WTC11 (cell line): ENCODE measurements around the gene RNF7. TPM values are rescaled to one million over a fixed set of nuclear protein-coding genes. Genes with fewer than 3 reads are reported as not detected.

Source experiments
- ATAC-seq: fragments of 200-7000 bp; cut with Tn5 transposase; 2 replicates; pipeline ENCODE4 v1.10.0; 2021; ENCODE audit warnings: mild to moderate bottlenecking, moderate library complexity
- CTCF ChIA-PET: fragments of 300-600 bp; sonication (Branson Sonifier 250); formaldehyde crosslinking; loops from one replicate; lab custom pipeline; 2021; ENCODE audit warnings: antibody characterized with exemption; lab: Charles Lee
- POLR2A ChIA-PET: fragments of 350-600 bp; sonication (Branson Sonifier 250); formaldehyde crosslinking; loops from one replicate; lab custom pipeline; 2021; ENCODE audit warnings: antibody characterized with exemption; lab: Charles Lee
- DNase-seq: peaks from one replicate; pipeline ENCODE4 v3.0.0; 2021; ENCODE audit warnings: low spot score
- H3K27ac Mint-ChIP-seq: 2 replicates; pipeline ENCODE4 v1.8.0; 2021; ENCODE audit warnings: mixed read lengths
- H3K27me3 Mint-ChIP-seq: 2 replicates; pipeline ENCODE4 v1.8.0; 2021; ENCODE audit warnings: low read depth, mild to moderate bottlenecking, moderate library complexity, mixed read lengths
- H3K36me3 Mint-ChIP-seq: 2 replicates; pipeline ENCODE4 v1.8.0; 2021; ENCODE audit warnings: mixed read lengths
- H3K4me1 Mint-ChIP-seq: 2 replicates; pipeline ENCODE4 v1.8.0; 2022; ENCODE audit warnings: mixed read lengths
- H3K4me3 Mint-ChIP-seq: 2 replicates; pipeline ENCODE4 v1.8.0; 2021; ENCODE audit warnings: mild to moderate bottlenecking, moderate library complexity, mixed read lengths
- H3K9me3 Mint-ChIP-seq: 2 replicates; pipeline ENCODE4 v1.8.0; 2021; ENCODE audit warnings: mixed read lengths
- ATF2 ChIP-seq: sonication (generic); formaldehyde crosslinking; IDR thresholded peaks from 2 replicates; pipeline ENCODE4 v1.8.1; 2022; ENCODE audit warnings: low read depth, missing genetic modification reagents, borderline replicate concordance
- CTCF ChIP-seq: fragments of 200-600 bp; IDR thresholded peaks from 2 replicates; pipeline ENCODE4 v1.8.0; 2022; ENCODE audit warnings: antibody characterized with exemption
- E2F4 ChIP-seq: sonication (generic); formaldehyde crosslinking; IDR thresholded peaks from 2 replicates; pipeline ENCODE4 v1.8.1; 2022; ENCODE audit warnings: low read depth, mild to moderate bottlenecking, moderate library complexity, missing genetic modification reagents, borderline replicate concordance
- ETV6 ChIP-seq: sonication (generic); formaldehyde crosslinking; IDR thresholded peaks from 2 replicates; pipeline ENCODE4 v1.8.1; 2022; ENCODE audit warnings: mild to moderate bottlenecking, missing genetic modification reagents
- FOXJ3 ChIP-seq: sonication (generic); formaldehyde crosslinking; IDR thresholded peaks from 2 replicates; pipeline ENCODE4 v1.9.0; 2021; ENCODE audit warnings: missing genetic modification reagents, mild to moderate bottlenecking, borderline replicate concordance
- FOXK1 ChIP-seq: sonication (generic); formaldehyde crosslinking; IDR thresholded peaks from 2 replicates; pipeline ENCODE4 v1.8.0; 2022; ENCODE audit warnings: mild to moderate bottlenecking, moderate library complexity, missing genetic modification reagents
- FOXP1 ChIP-seq: sonication (generic); formaldehyde crosslinking; IDR thresholded peaks from 2 replicates; pipeline ENCODE4 v1.8.0; 2022; ENCODE audit warnings: missing genetic modification reagents, mild to moderate bottlenecking, moderate library complexity, borderline replicate concordance
- GRHL2 ChIP-seq: fragments of 250-450 bp; sonication (Bioruptor Pico); IDR thresholded peaks from 2 replicates; pipeline ENCODE4 v1.8.0; 2022; ENCODE audit warnings: mild to moderate bottlenecking, moderate library complexity; ENCODE audit not compliant: insufficient replicate concordance, severe bottlenecking
- MAX ChIP-seq: sonication (generic); formaldehyde crosslinking; IDR thresholded peaks from 2 replicates; pipeline ENCODE4 v1.8.0; 2022; ENCODE audit warnings: mild to moderate bottlenecking, missing genetic modification reagents
- MXD4 ChIP-seq: fragments of 250-450 bp; sonication (Bioruptor Pico); IDR thresholded peaks from 2 replicates; pipeline ENCODE4 v1.8.0; 2021; ENCODE audit warnings: mild to moderate bottlenecking, moderate library complexity, borderline replicate concordance
- NFYB ChIP-seq: sonication (generic); formaldehyde crosslinking; conservative IDR thresholded peaks from 2 replicates; pipeline ENCODE4 v1.8.0; 2022; ENCODE audit warnings: low read depth, missing genetic modification reagents
- NR2C2 ChIP-seq: sonication (generic); formaldehyde crosslinking; IDR thresholded peaks from 2 replicates; pipeline ENCODE4 v1.8.0; 2022; ENCODE audit warnings: mild to moderate bottlenecking, missing genetic modification reagents
- ZBTB21 ChIP-seq: sonication (generic); formaldehyde crosslinking; IDR thresholded peaks from 2 replicates; pipeline ENCODE4 v1.8.1; 2023; ENCODE audit warnings: mild to moderate bottlenecking, missing genetic modification reagents, borderline replicate concordance
- ZNF138 ChIP-seq: sonication (generic); formaldehyde crosslinking; conservative IDR thresholded peaks from 2 replicates; pipeline ENCODE4 v1.8.1; 2022; ENCODE audit warnings: mild to moderate bottlenecking, moderate library complexity, missing genetic modification reagents
- ZNF416 ChIP-seq: fragments of 250-450 bp; sonication (Bioruptor Pico); IDR thresholded peaks from 2 replicates; pipeline ENCODE4 v1.9.0; 2021; ENCODE audit warnings: mild to moderate bottlenecking, inconsistent platforms
- ZSCAN18 ChIP-seq: fragments of 250-450 bp; sonication (Bioruptor Pico); IDR thresholded peaks from 2 replicates; pipeline ENCODE4 v2.1.2; 2022; ENCODE audit warnings: mild to moderate bottlenecking, moderate library complexity
- total RNA-seq: library from RNA; stranded (reverse); gene quantifications from 3 replicates; pipeline ENCODE4 v1.2.3, GENCODE V29; 2021

RNF7 gene
- total RNA-seq, 1 experiment from 2014 or later: 133 TPM

GRCh38 chr3:141714671-141715070, 23.4 kb upstream of the RNF7 start:
- H3K4me3 Mint-ChIP-seq: no peak overlapping the region
- DNase-seq (no peak), ATAC-seq (no peak)
- H3K36me3 Mint-ChIP-seq: peaks cover 15% of the 10 kb centered on the region
- H3K9me3 Mint-ChIP-seq: peaks cover 23% of the 10 kb centered on the region
- CTCF ChIA-PET: no interaction called here
- H3K4me1 Mint-ChIP-seq: no peaks in the 10 kb centered on the region
- no peak overlapping the region for H3K27ac Mint-ChIP-seq
- no peak for TF ChIP-seq FOXP1 (CRISPR knock-in tag)
- no peak for TF ChIP-seq ZBTB21
- no peak for TF ChIP-seq FOXK1 (CRISPR knock-in tag)
- TF ChIP-seq E2F4 (CRISPR knock-in tag): no peak
- no peak for TF ChIP-seq CTCF
- TF ChIP-seq NFYB (CRISPR knock-in tag): no peak
- no peak for TF ChIP-seq ZNF138
- no peak for TF ChIP-seq FOXJ3
- no peak for TF ChIP-seq ETV6 (CRISPR knock-in tag)
- TF ChIP-seq GRHL2 (CRISPR knock-in tag): no peak
- POLR2A ChIA-PET: interaction anchor here (0.8 kb wide), 1 partner anchor 161 kb away, joined by 3 read pairs; no protein-coding TSS in a partner anchor
- H3K27me3 Mint-ChIP-seq: no peaks in the 10 kb centered on the region; the same call in 1 of the 2 replicates

- 0 out of 2 replicates have a peak, but pooled peaks cover 7% of the 10 kb centered on the region for H3K4me1 Mint-ChIP-seq
- no peaks in the 10 kb centered on the region for H3K36me3 Mint-ChIP-seq
- H3K9me3 Mint-ChIP-seq: peaks cover 3% of the 10 kb centered on the region; the same call in 1 of the 2 replicates
- no peak overlapping the region for H3K4me3 Mint-ChIP-seq
- ATAC-seq: no peak
- ChIA-PET POLR2A (interaction anchor here (0.8 kb wide), 1 partner anchor 12 kb away, joined by 4 read pairs; no protein-coding TSS in a partner anchor), CTCF (no interaction called here)
- DNase-seq: no peak
- no peaks in the 10 kb centered on the region; the same call in 1 of the 2 replicates for H3K27me3 Mint-ChIP-seq
- TF ChIP-seq ATF2 (CRISPR knock-in tag): no peak
- no peak for TF ChIP-seq NR2C2 (CRISPR knock-in tag)
- TF ChIP-seq ZSCAN18 (CRISPR knock-in tag): no peak
- no peak overlapping the region for H3K27ac Mint-ChIP-seq
These were observed 16.0 kb upstream of the RNF7 start for GRCh38 chr3:141722081-141722480.

GRCh38 chr3:141722648-141723047, 15.4 kb upstream of the RNF7 start:
- no peak overlapping the region for H3K4me3 Mint-ChIP-seq
- no peaks in the 10 kb centered on the region; the same call in 1 of the 2 replicates for H3K27me3 Mint-ChIP-seq
- H3K9me3 Mint-ChIP-seq: no peaks in the 10 kb centered on the region
- H3K27ac Mint-ChIP-seq: no peak overlapping the region
- H3K36me3 Mint-ChIP-seq: no peaks in the 10 kb centered on the region
- CTCF ChIA-PET: no interaction called here
- POLR2A ChIA-PET: interaction anchor here (0.8 kb wide), 1 partner anchor 12 kb away, joined by 4 read pairs; no protein-coding TSS in a partner anchor
- H3K4me1 Mint-ChIP-seq: 0 out of 2 replicates have a peak, but pooled peaks cover 7% of the 10 kb centered on the region
- DNase-seq (no peak), ATAC-seq (no peak)
- TF ChIP-seq MXD4 (CRISPR knock-in tag) (no peak), MAX (CRISPR knock-in tag) (no peak), NFYB (CRISPR knock-in tag) (no peak), ZNF416 (no peak)
